Fibroblast of skin of back (primary cell): Measurements from ENCODE around the gene CDH5. TPM values are rescaled to one million over a fixed set of nuclear protein-coding genes. Genes with fewer than 3 reads are reported as not detected.
"Not testable (repeated sequence)": the region's sequence is repeated elsewhere in the genome, so short reads cannot be mapped to it uniquely, and the experiment has no call there.

ENCODE experiments used
- DNase-seq: peaks from one replicate; pipeline ENCODE4 v3.0.0-alpha.2; 2013
- polyA plus RNA-seq, 2 experiments: library from polyadenylated mRNA; unstranded; fragments of 120-200 nt; gene quantifications; one replicate each; pipeline ENCODE4 v1.2.1, GENCODE V29; 2013; ENCODE audit not compliant: insufficient read length in 2 of 2

The CDH5 gene, protein sequence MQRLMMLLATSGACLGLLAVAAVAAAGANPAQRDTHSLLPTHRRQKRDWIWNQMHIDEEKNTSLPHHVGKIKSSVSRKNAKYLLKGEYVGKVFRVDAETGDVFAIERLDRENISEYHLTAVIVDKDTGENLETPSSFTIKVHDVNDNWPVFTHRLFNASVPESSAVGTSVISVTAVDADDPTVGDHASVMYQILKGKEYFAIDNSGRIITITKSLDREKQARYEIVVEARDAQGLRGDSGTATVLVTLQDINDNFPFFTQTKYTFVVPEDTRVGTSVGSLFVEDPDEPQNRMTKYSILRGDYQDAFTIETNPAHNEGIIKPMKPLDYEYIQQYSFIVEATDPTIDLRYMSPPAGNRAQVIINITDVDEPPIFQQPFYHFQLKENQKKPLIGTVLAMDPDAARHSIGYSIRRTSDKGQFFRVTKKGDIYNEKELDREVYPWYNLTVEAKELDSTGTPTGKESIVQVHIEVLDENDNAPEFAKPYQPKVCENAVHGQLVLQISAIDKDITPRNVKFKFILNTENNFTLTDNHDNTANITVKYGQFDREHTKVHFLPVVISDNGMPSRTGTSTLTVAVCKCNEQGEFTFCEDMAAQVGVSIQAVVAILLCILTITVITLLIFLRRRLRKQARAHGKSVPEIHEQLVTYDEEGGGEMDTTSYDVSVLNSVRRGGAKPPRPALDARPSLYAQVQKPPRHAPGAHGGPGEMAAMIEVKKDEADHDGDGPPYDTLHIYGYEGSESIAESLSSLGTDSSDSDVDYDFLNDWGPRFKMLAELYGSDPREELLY
- 0.24 TPM for polyA plus RNA-seq (2013, experiment 1 of 2; ENCODE audit: insufficient read length)
- 0.23 TPM for polyA plus RNA-seq (2013, experiment 2 of 2; ENCODE audit: insufficient read length)

DNA sequence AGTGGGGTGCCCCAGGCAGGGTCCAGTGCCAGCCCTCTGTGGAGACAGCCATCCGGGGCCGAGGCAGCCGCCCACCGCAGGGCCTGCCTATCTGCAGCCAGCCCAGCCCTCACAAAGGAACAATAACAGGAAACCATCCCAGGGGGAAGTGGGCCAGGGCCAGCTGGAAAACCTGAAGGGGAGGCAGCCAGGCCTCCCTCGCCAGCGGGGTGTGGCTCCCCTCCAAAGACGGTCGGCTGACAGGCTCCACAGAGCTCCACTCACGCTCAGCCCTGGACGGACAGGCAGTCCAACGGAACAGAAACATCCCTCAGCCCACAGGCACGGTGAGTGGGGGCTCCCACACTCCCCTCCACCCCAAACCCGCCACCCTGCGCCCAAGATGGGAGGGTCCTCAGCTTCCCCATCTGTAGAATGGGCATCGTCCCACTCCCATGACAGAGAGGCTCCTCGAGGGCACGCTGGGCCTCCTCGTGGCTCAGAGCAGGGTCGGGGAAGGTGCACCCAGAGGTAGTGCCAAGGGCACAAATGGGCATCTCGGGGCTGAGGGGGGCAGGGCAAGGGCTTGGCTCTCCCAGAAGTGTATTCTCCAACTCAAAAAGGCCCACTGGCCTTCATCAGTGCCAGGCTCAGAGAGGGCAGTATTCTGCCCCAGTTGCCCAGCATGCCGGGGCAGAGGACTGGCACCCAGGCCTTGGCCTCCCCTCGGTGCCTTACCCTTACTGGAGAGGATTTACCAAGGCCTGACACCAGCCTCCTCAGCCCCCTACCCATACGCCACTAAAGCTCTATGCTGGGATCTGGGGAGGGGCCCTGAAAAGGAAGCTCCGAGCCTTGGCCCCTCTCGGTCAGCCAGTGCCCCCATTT is at the start of gene CDH5:
Gene CDH5, plus strand, starts transcription at position 259 of the 867 bp plus-strand sequence. CDS start 12,647 bp downstream, outside the sequence.
- no peak for DNase-seq

DNA sequence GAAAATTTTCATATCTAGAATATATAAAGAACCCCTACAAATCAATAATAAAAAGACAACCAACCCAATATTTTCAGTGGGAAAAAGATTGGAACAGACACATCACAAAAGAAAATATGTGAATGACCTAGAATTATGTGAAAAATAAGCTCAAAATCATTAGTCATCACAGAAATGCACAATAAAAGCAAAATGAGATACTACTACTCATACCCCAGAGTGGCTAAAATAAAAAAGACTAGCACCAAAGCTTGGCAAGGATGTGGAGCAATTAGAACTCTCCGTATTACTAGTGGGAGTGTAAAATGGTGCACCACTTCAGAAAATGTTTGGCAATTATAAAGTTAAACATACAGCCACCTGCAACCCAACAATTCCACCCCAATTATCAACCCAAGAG is 48.0 kb upstream of the CDH5 start:
- no peak for DNase-seq

DNA sequence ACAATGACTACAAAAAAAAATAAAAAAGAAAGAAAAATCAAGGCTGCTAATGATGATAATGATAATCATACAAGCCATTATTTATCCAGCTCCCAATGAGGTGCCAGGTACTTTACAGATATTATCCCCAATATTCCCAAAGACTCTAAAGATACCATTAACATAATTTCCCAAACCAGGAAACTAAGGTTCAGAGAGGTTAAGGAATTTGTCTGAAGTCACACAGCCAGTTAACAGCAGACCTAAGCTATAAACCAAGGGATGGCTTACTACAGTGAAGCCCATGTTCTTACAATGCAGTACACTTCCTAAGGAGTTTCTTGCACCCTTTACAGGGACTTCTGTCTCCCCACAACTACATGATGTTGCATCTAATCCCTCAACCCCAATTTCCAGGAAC is 45.7 kb upstream of the CDH5 start:
- no peak for DNase-seq

DNA sequence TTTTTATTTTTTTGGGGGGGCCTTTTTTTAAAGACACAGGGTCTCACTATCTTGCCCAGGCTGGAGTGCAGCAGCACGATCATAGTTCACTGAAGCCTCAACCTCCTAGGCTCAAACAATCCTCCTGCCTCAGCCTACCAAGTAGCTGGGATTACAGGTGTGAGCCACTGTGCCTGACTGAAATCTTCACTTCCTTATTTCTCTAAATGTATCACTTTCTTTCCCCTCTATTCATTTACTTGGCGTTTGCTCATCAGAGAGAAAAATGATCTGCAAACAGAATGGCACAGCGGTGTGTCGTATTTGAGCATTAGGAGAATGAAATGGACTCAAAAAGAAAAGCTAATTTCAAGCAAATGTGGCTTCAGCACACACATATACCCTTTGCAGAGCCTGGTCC is 44.3 kb upstream of the CDH5 start:
- no peak for DNase-seq

DNA sequence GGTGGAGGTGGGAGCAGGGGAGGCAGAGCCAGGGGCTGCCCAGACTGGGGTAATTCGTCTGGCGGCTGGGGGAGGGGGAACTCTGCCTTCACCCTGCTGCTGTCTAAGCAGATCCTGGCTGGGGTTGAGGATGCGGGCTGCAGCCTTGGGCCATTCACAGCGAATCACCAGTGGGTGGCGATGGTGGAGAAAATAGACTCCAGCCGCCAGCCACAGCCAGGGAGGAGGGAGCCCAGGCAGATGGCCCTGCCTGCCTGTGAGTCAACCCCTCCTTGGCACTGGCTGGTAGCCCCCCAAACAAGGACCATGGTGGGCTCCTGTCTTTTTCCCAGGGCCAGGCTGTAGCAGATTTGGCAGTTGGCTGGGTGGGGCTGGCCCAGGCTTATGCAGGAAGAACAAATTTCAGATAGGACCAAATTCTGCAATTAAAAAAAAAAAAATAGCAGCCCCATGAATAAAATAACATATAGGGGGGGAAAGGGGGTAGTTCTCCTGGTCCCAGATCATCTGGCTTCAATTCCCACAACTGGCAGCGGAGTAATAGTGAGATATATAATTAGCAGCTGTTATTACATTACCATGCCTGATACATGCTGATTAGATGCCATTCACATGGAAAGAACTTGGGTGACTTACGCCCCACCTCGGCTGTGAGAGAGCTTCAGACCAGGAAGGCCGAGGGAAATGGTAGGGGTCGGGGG is 41.5 kb upstream of the CDH5 start:
- DNase-seq, result peak; percentile 25

DNA sequence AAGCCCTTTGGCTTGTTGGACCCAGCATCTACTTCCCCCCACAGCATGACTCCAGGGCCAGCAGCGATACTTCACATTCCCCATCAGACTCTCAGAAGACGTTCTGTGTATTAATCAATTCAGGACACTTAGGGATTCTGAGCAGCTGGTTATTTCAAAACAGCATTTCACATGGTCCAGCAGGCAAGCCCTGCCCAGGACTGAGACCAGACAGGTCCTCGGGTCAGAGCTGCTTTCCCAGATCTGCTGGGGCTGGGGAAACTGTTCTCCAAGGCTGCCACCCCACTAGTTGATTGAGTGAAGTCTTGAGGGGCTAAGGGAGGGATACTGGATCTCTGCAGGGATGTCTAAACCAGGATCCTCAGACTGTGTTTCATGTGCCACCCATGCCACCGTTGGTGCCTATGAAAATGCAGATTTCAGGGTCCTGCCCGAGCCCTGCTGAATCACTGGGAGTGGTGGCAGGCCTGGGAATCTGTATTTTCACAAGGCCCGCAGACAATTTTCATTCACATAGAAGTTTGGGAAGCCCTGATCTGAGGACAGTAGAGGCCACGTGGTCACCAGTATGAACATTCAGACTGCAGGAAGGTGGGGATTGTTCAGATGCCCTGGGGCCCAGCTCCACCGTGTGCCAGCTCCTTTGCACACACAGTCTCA is 40.6 kb upstream of the CDH5 start:
- no peak for DNase-seq

DNA sequence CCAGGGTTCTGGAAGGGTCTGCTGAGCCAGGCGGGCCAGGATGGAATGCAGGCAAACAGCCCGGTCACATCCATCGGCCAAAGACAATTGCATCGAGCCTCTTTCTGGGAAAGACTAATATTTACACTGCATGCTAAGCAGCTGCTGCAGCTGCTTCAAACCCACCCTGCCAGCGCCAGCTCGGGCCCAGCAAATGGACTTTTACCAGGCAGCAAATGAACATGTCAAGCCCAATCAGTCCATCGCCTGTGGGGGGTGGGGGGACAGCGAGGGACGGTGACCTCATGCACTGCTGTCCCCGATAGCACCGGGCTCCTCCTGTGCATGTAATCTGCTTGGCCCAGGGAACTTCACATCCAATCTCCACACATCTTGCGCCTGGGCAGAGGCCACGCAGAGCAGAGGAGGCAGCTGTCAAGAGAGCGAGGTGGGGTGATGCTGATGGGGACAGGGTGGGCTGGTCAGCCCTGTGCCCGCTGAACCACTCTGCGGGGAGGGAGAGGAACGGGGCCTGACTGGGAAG is 39.4 kb upstream of the CDH5 start:
- no peak for DNase-seq

DNA sequence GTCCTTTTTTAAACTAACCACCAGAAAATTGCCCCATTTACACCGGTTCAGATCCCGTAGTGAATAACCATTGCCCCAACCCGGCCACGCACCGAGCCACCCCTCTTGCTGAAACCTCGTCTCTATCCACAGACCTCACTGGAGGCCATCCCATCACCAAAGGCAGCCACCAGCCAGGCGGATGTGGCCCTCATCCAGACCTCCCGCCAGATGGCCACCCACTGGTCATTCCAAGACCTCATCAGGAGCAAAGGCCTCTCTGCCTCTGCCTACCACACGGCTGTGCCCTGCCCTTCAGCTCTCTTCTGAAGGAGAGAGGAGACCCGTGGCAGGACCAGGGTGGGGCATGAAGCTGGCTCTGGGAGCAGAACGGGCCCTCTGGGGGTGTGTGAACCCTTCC is 38.2 kb upstream of the CDH5 start:
- no peak for DNase-seq

DNA sequence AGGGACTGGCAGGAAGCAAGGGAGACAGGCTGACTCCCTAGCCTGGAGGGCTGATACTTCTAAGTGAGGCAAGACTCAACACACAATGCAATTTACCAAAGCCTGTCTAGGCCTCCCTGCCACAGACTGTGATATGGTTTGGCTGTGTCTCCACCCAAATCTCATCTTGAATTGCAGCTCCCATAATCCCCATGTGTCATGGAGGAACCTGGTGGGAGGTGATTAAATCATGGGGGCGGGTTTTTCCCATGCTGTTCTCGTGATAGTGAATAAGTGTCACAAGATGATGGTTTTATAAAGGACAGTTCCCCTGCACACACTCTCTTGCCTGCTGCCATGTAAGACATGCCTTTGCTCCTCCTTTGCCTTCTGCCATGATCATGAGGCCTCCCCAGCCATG is 35.0 kb upstream of the CDH5 start:
- not testable (repeated sequence) for DNase-seq

DNA sequence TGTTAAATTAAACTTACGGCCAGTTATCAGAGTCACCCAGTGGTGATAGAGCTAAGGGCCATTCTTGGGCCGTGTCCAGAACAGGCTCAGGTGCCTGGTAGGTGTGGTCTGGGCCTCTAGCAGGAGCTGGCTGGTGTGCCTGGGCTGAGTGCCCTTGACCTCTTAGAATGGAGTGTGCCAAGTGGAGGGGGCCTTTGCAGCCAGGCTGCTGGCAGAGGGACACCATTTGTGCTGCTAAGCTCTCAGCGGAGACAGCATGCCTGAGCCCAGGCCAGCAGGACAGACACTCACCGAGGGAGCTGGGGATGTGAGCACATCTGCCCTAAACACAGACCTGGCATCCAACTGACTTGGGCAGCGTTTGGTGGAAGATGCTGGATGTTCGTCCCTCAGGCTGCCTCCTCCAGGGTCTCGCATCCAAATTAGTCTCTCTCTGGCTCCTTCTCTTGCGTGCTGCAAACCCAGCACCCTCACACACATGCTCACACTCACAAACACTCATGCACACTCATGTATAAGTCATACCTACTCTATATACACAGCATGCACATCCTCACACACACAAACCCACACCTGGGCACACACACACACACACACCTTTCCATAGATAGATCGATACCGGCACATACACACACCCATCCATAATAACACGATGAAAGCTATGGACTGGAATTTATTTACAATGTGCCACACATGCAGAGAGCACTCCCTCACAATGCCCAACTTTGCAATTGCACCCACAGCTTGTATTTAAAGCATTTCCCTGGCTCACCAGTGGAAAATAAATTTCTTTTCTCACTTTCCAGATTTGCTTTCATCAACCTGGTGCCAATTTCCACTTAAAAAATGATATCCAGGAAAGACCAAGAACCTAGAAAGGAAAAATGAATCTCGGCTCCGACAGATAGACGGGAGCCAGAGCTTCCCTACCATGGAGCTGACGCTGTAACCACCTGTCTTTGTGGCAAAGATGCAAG is 33.6 kb upstream of the CDH5 start:
- no peak for DNase-seq

DNA sequence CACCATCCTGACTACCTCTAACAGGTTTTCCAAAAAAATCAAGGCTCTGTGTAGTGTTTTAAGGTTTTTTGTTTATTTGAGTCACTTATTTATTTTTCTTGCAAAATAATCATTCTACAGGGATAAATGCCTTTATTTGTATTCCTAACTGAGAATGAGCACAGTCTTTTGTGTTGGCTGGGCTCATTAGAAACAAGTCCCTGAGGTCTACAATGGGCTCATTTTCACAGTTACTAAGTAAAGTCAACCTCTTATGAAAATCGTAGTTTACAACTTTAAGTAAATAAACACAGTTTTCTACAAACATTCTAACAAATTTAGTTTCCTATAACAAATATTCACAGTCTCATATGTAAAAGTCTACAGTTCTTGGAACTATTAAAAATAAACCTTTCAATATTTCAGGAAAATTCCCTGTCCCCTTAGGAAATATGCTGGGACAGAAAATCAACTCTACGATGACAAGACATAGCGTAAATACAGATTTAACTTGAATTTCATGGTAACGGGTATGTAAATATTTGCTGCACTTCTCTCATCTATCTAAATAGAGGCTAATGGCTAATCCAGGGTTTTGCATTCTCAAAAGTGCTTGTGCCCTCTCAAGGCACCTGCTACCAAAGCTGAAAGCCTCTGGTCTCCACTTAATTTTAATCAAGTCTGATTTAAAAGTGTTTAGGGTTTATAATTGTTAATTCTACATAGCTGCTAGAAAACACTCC is 31.5 kb upstream of the CDH5 start:
- DNase-seq, result no peak

DNA sequence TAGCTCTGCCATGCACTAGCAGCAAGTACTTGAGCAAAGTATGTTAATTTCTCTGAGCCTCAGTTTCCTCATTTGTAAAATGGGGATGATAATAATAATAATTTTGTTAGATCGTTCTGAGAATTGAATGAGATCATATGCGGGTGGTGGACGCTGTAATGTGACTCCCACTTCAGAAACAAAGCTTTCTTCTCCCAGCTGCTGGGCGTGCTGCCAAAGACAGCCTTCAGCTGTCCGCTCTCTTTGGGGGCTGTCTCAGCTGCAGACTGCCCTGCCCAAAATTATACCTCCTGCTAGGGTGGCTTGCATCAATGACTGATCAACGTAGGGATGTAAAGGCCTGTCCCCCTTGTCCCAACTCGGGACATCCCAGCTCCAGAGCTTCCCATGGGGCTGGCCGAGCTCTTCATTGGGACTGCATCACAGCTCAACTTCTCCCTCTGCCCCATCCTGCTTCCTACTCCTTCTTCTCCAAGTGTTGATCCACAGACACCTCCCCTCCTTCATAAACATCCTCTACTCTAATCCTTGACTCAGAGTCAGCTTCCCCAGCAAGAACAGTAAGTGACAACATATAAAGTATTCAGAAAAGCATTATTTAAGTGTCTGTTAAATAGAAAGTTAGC is 30.7 kb upstream of the CDH5 start:
- peak; percentile 74 for DNase-seq

DNA sequence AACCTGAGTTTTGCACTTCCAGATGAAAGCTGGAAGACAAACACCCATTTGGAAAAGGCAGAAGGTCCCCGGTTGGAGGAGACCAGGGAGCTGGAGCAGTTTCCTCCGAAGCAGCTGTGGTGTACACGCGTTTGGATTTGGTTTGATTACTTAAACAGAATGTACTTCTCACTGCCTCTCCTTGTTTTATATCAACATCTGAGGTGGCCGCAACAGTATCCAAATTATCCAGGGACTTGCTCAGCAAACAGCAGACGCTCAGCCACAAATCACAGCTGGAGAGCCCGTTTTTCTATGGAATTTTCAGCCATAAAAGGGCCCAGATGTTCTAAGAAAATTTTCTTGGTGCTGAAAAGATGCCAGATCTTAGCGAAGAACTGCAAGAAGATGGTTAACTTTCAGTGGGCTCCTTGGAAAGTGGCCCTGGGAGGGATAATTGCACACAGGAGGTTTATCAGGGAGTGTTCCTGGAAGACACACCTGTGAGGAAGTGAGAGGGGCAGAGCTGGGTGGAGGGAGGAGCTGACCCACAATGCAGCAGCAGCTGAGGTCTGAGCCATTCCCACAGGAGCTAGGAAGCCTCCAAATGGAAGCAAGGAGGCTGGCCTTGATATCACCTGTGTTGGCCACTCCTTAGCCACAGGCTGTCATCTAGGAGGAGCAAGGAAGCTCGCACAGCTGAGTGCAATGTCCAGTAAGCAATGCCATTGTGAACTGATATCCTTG is 28.9 kb upstream of the CDH5 start:
- DNase-seq, result no peak

DNA sequence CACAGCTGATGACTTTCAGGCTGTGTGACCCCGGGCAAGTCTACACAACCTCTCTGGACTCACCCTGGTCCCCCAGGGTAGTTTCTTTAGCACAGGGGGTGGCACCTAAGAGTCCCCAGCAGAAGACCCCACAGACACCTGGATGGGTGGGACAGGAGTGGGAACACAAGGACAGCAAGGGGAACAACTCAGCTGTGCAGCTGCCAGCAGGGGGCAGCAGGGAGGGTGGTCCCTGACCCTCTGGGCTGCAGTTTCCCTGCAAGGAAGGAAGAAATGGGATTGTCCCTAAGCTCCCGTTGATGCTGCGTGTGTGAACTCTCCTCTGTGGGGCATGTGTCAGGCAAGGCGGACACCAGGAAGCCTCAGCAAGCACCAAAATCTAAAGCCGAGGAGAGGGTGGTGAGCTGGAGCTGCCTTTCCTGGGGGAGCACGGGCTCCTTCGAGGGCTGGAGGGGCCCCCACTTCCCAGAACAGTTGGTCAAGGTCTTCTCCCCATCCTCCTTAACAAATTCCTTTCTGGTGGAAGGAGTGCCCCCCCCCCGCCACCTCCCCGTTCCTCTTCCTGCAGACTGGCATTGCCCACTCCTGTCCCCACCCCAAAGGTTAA is 24.1 kb upstream of the CDH5 start:
- DNase-seq, result no peak

DNA sequence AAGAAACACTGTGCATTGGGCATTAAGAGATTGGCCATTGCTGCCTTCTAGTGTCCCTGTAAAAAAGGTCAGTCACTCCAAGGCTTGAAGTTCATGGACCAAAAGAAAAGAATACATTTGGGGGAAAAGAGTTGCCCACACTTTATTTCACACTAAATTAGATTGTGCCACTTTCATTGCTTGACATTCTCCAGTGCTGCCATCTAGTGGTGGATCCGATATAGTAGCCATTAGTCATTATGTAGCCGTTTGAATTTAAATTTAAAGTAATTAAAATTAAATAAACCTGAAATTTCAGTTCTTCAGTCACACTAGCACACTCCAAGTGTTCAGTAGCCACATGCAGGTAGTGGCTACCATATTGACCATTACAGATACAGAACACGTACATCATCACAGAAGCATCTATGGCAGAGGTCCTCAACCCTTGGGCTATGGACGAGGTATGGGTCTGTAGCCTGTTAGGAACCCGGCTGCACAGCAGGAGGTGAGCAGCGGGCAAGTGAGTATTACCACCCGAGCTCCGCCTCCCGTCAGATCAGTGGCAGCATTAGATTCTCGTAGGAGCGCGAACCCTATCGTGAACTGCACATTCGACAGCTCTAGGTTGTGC is 21.9 kb upstream of the CDH5 start:
- DNase-seq, result peak; percentile 46

DNA sequence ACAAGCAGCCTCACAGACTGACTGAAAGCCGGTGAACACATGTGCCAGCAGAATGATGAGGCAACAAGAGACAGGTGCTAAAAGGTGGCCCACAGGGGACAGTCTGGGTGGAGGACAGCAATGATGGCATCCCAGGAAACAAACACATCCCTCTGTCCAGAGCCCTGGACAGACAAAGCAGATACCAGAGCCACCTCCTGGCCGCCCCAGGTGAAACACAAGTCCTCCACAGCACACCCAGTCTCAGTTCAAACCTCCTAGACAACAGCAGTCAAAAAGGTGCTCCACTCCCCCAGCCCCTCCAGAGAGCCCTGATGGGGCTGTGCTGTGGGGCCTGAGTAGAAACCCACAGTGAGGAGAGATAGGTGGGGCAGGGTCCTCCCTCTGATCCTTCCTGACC is 20.3 kb upstream of the CDH5 start:
- DNase-seq, result no peak

DNA sequence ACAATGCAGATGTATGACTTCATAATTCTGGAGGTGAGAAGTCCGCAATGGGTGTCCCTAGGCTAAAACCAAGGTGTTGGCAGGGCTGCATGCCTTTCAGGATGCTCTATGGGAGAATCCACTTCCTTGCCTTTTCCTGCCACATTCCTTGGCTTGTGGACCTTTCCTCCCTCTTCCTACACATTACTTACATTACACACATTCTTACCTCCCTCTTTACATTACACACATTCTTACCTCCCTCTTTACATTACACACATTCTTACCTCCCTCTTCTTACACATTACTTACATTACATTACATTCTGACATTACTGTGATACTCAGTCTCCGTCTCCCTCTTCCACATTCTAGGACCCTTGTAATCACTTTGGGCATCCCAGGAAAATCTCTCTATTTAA is 14.2 kb upstream of the CDH5 start:
- no peak for DNase-seq
